HepG2 (cell line): ENCODE results near the gene HNRNPUL2. TPM values are rescaled to one million over a fixed set of nuclear protein-coding genes. Genes with fewer than 3 reads are reported as not detected.
A peak's percentile ranks its signal among the peaks of the same experiment; 100 is the strongest.

ENCODE experiments used
- ATF6 ChIP-seq: sonication (generic); formaldehyde crosslinking; conservative IDR thresholded peaks from 2 replicates; pipeline ENCODE4 v1.4.0; 2020; ENCODE audit warnings: missing genetic modification reagents
- EEA1 ChIP-seq: sonication (generic); formaldehyde crosslinking; IDR thresholded peaks from 2 replicates; pipeline ENCODE4 v1.5.1; 2020; ENCODE audit warnings: mild to moderate bottlenecking, missing genetic modification reagents, borderline replicate concordance
- FOXA1 ChIP-seq, 2 experiments: fragments of 450-650 bp in 1 of 2; sonication (generic) in 1 of 2; formaldehyde crosslinking in 1 of 2; IDR thresholded peaks; 2 replicates each; pipeline versions ENCODE4 v1.4.0 to v1.6.1; 2016 to 2020; ENCODE audit warnings: missing genetic modification reagents in 1 of 2
- HOXA7 ChIP-seq: sonication (generic); formaldehyde crosslinking; IDR thresholded peaks from 2 replicates; pipeline ENCODE4 v1.8.1; 2022; ENCODE audit warnings: mild to moderate bottlenecking, missing genetic modification reagents, moderate library complexity
- KDM5A ChIP-seq: fragments of 200-600 bp; sonication (generic); IDR thresholded peaks from 2 replicates; pipeline ENCODE4 v1.7.0; 2018; ENCODE audit warnings: antibody characterized with exemption, mild to moderate bottlenecking, low read length, borderline replicate concordance
- KMT2B ChIP-seq: IDR thresholded peaks from 2 replicates; pipeline ENCODE4 v1.6.1; 2016; ENCODE audit warnings: missing genetic modification reagents, missing compliant biosample characterization
- MTA3 ChIP-seq: sonication (generic); formaldehyde crosslinking; IDR thresholded peaks from 2 replicates; pipeline ENCODE4 v1.4.0; 2020; ENCODE audit warnings: missing genetic modification reagents
- SATB2 ChIP-seq: sonication (generic); formaldehyde crosslinking; IDR thresholded peaks from 2 replicates; pipeline ENCODE4 v1.5.0; 2020; ENCODE audit warnings: missing genetic modification reagents
- SIX1 ChIP-seq: sonication (generic); formaldehyde crosslinking; IDR thresholded peaks from 2 replicates; pipeline ENCODE4 v1.4.0; 2020; ENCODE audit warnings: missing genetic modification reagents, borderline replicate concordance
- U2AF2 ChIP-seq: fragments of 200-400 bp; formaldehyde crosslinking; IDR thresholded peaks from 2 replicates; pipeline ENCODE4 v1.6.1; 2017; ENCODE audit warnings: low read depth, mild to moderate bottlenecking, low read length
- YY1 ChIP-seq: IDR thresholded peaks from 2 replicates; pipeline ENCODE4 v1.6.1; 2011; ENCODE audit warnings: low read length, low read depth, moderate library complexity, mild to moderate bottlenecking; ENCODE audit not compliant: insufficient read depth, insufficient replicate concordance
- ZBTB38 ChIP-seq: sonication (generic); formaldehyde crosslinking; IDR thresholded peaks from 2 replicates; pipeline ENCODE4 v1.5.1; 2020; ENCODE audit warnings: mild to moderate bottlenecking, missing genetic modification reagents
- ZC3H13 ChIP-seq: sonication (generic); formaldehyde crosslinking; IDR thresholded peaks from 2 replicates; pipeline ENCODE4 v1.8.1; 2023; ENCODE audit warnings: mild to moderate bottlenecking, missing genetic modification reagents, moderate library complexity
- ZIK1 ChIP-seq: sonication (generic); formaldehyde crosslinking; IDR thresholded peaks from 2 replicates; pipeline ENCODE4 v1.5.0; 2020; ENCODE audit warnings: mild to moderate bottlenecking, low read depth, missing genetic modification reagents, borderline replicate concordance
- ZNF205 ChIP-seq: IDR thresholded peaks from 2 replicates; pipeline ENCODE4 v1.6.1; 2018; ENCODE audit warnings: missing biosample characterization, missing genetic modification reagents
- ZNF224 ChIP-seq: sonication (generic); formaldehyde crosslinking; IDR thresholded peaks from 2 replicates; pipeline ENCODE4 v1.5.0; 2020; ENCODE audit warnings: mild to moderate bottlenecking, missing genetic modification reagents
- ZNF598 ChIP-seq: sonication (generic); formaldehyde crosslinking; IDR thresholded peaks from 2 replicates; pipeline ENCODE4 v1.5.1; 2020; ENCODE audit warnings: mild to moderate bottlenecking, missing genetic modification reagents, borderline replicate concordance
- ZNF644 ChIP-seq: IDR thresholded peaks from 2 replicates; pipeline ENCODE4 v1.6.1; 2016; ENCODE audit warnings: low read depth
- polyA plus RNA-seq, 8 experiments: library from polyadenylated mRNA; depleted of rRNA in 3 of 8; stranded (reverse) in 7 of 8; unstranded in 1 of 8; fragments of >200 nt; fragmentation: Illumina TruSeq in 4 of 8; extraction: Trizol in 4 of 8; gene quantifications; 2 replicates each; pipeline versions ENCODE4 v1.2.1 to v1.2.3, GENCODE V29; 2011 to 2016; ENCODE audit warnings: low read depth in 4 of 8, missing spikeins in 1 of 8, mixed read lengths in 1 of 8; ENCODE audit not compliant: insufficient read depth in 1 of 8
- total RNA-seq, 5 experiments: library from RNA; depleted of rRNA; stranded (reverse); fragments of >200 nt; fragmentation: Illumina TruSeq; extraction: Trizol; gene quantifications; 2 replicates each; pipeline ENCODE4 v1.2.3, GENCODE V29; 2016; ENCODE audit warnings: low read depth in 1 of 5
- TF ChIP-seq, protein P1 (sequence below): IDR thresholded peaks from 2 replicates; pipeline ENCODE4 v1.6.1; 2012; ENCODE audit warnings: low read depth, low read length, improper control_type of control experiment
- TF ChIP-seq, protein P2 (sequence below): sonication (generic); formaldehyde crosslinking; IDR thresholded peaks from 2 replicates; pipeline ENCODE4 v1.5.0; 2020; ENCODE audit warnings: missing genetic modification reagents
- TF ChIP-seq, protein P3 (sequence below): sonication (generic); formaldehyde crosslinking; IDR thresholded peaks from 2 replicates; pipeline ENCODE4 v1.4.0; 2020; ENCODE audit warnings: missing genetic modification reagents
- TF ChIP-seq, protein P4 (sequence below): sonication (generic); formaldehyde crosslinking; IDR thresholded peaks from 2 replicates; pipeline ENCODE4 v1.8.1; 2023; ENCODE audit warnings: missing genetic modification reagents, inconsistent platforms, borderline replicate concordance

HNRNPUL2 gene
- total and polyA plus RNA-seq, 2 of the 13 experiments (the other 11 are each of a cell fraction or from before 2014, with no cell fraction given), result 8.4 to 9.6 TPM

DNA sequence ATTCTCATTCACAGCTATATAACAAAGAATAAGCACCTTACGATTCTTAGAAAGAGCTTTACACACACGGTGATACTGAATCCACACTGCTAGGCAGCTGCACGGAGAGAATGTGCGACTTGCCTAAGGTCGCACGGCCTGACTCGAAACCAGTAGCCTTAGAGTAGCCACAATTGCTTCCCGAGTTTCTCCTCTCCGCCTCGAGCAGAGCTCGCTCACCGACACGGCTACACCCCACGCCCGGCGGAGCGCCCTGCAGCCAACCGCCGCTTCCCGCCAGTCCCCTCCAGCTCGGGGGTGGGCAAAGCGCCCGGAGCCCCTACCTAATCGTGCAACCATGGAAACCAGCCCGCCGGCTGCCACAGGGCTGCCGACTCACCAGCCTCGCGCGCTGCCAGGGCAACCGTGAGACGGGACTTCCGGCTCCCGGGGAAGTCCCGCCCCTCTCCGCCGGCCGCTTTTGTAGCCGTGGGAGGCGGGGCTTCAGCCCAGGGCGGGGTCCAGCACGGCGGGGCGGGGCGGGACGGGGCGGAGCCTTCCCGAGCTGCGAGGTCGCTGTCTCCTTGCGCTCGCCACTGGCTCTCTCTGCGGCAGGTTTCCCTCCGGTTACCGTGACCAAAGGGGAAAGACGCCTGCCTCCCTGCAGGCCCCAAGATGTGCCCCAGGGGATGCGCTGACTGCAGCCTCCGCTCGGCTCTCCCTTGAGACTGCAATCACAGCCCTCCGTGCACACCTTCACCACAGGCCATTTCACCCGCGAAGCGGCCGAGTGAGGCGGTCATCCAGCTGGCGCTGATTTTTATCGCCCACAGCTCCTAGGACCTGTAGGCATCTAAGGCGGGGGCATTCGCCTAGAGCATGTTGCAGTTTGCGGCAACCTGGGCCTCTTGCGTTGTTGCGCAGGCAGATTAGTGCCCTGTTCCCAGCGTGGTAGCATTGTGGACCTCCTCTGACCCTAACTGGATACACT is 21.1 kb downstream of the HNRNPUL2 start (continued):
- TF ChIP-seq ZBTB38 (CRISPR knock-in tag), result peak; percentile 22; the same call in 1 of the 2 replicates
- TF ChIP-seq ZNF224 (CRISPR knock-in tag), result no peak
- TF ChIP-seq ZNF598, result no peak; the same call in 1 of the 2 replicates
- TF ChIP-seq U2AF2, result no peak
- TF ChIP-seq, protein P1, sequence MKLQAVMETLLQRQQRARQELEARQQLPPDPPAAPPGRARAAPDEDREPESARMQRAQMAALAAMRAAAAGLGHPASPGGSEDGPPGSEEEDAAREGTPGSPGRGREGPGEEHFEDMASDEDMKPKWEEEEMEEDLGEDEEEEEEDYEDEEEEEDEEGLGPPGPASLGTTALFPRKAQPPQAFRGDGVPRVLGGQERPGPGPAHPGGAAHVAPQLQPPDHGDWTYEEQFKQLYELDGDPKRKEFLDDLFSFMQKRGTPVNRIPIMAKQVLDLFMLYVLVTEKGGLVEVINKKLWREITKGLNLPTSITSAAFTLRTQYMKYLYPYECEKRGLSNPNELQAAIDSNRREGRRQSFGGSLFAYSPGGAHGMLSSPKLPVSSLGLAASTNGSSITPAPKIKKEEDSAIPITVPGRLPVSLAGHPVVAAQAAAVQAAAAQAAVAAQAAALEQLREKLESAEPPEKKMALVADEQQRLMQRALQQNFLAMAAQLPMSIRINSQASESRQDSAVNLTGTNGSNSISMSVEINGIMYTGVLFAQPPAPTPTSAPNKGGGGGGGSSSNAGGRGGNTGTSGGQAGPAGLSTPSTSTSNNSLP, result no peak
- TF ChIP-seq YY1, result peak; percentile 32
- TF ChIP-seq SIX1 (CRISPR knock-in tag), result no peak
- TF ChIP-seq MTA3 (CRISPR knock-in tag), result no peak
- TF ChIP-seq EEA1, result no peak
- TF ChIP-seq, protein P2, sequence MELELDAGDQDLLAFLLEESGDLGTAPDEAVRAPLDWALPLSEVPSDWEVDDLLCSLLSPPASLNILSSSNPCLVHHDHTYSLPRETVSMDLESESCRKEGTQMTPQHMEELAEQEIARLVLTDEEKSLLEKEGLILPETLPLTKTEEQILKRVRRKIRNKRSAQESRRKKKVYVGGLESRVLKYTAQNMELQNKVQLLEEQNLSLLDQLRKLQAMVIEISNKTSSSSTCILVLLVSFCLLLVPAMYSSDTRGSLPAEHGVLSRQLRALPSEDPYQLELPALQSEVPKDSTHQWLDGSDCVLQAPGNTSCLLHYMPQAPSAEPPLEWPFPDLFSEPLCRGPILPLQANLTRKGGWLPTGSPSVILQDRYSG (CRISPR knock-in tag), result no peak
- TF ChIP-seq FOXA1 (IDR thresholded peaks at IDR 0.05), result no peak
- TF ChIP-seq FOXA1 (CRISPR knock-in tag; IDR thresholded peaks at IDR 0.05), result no peak
- TF ChIP-seq ZNF644 (CRISPR knock-in tag), result no peak
- TF ChIP-seq HOXA7, result no peak
- TF ChIP-seq ATF6 (CRISPR knock-in tag), result no peak
- no peak; the same call in 1 of the 2 replicates for TF ChIP-seq KDM5A
- no peak for TF ChIP-seq ZIK1
- TF ChIP-seq ZNF205, result no peak
- TF ChIP-seq, protein P3, sequence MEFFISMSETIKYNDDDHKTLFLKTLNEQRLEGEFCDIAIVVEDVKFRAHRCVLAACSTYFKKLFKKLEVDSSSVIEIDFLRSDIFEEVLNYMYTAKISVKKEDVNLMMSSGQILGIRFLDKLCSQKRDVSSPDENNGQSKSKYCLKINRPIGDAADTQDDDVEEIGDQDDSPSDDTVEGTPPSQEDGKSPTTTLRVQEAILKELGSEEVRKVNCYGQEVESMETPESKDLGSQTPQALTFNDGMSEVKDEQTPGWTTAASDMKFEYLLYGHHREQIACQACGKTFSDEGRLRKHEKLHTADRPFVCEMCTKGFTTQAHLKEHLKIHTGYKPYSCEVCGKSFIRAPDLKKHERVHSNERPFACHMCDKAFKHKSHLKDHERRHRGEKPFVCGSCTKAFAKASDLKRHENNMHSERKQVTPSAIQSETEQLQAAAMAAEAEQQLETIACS (CRISPR knock-in tag), result no peak
- TF ChIP-seq, protein P4, sequence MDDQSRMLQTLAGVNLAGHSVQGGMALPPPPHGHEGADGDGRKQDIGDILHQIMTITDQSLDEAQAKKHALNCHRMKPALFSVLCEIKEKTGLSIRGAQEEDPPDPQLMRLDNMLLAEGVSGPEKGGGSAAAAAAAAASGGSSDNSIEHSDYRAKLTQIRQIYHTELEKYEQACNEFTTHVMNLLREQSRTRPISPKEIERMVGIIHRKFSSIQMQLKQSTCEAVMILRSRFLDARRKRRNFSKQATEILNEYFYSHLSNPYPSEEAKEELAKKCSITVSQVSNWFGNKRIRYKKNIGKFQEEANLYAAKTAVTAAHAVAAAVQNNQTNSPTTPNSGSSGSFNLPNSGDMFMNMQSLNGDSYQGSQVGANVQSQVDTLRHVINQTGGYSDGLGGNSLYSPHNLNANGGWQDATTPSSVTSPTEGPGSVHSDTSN (CRISPR knock-in tag), result no peak
- TF ChIP-seq KMT2B, result 0 out of 2 replicates have a peak, but pooled peaks have one; percentile 32
- TF ChIP-seq ZC3H13 (CRISPR knock-in tag), result peak; percentile 97
- no peak for TF ChIP-seq SATB2 (CRISPR knock-in tag)
